Naive B cell (primary cell): Measurements from ENCODE around the gene FOXJ1. TPM values are rescaled to one million over a fixed set of nuclear protein-coding genes. Genes with fewer than 3 reads are reported as not detected.

Experiments
- ATAC-seq, 2 donors: fragments of 150-1000 bp; cut with Tn5 transposase; 2 replicates each; pipeline ENCODE4 v1.10.0; 2021; ENCODE audit warnings: low read depth in 2 of 2, mild to moderate bottlenecking in 2 of 2, moderate library complexity in 2 of 2
- DNase-seq: peaks from one replicate; pipeline ENCODE4 v3.0.0; 2022
- H3K27ac Mint-ChIP-seq, 6 donors: one replicate each; pipeline ENCODE4 v1.8.0; 2020 to 2022; ENCODE audit warnings: mild to moderate bottlenecking in 6 of 6, mixed read lengths in 6 of 6, moderate library complexity in 5 of 6, inconsistent platforms in 2 of 6
- H3K27me3 Mint-ChIP-seq, 3 donors: one replicate each; pipeline ENCODE4 v1.8.0; 2021 to 2022; ENCODE audit warnings: mixed read lengths in 3 of 3, mild to moderate bottlenecking in 1 of 3
- H3K36me3 Mint-ChIP-seq, 2 donors: one replicate each; pipeline ENCODE4 v1.8.0; 2020 to 2022; ENCODE audit warnings: mixed read lengths in 2 of 2, inconsistent platforms in 1 of 2, mild to moderate bottlenecking in 1 of 2
- H3K4me1 Mint-ChIP-seq, 3 donors: one replicate each; pipeline ENCODE4 v1.8.0; 2020 to 2022; ENCODE audit warnings: mixed read lengths in 3 of 3, inconsistent platforms in 1 of 3, mild to moderate bottlenecking in 1 of 3, moderate library complexity in 1 of 3
- H3K4me3 Mint-ChIP-seq, 8 donors: one replicate each; pipeline ENCODE4 v1.8.0; 2020 to 2022; ENCODE audit warnings: mild to moderate bottlenecking in 8 of 8, mixed read lengths in 8 of 8, moderate library complexity in 8 of 8, inconsistent platforms in 2 of 8
- H3K9me3 Mint-ChIP-seq, 7 donors: one replicate each; pipeline ENCODE4 v1.8.0; 2020 to 2022; ENCODE audit warnings: mixed read lengths in 7 of 7, mild to moderate bottlenecking in 5 of 7, inconsistent platforms in 2 of 7, moderate library complexity in 1 of 7
- polyA plus RNA-seq, 6 donors: library from polyadenylated mRNA; unstranded; fragments of 300-500 nt; fragmentation: Illumina TruSeq; gene quantifications; one replicate each; pipeline ENCODE4 v1.2.3, GENCODE V29; 2021; ENCODE audit warnings: low read depth in 6 of 6

FOXJ1 gene
- polyA plus RNA-seq, 6 donors from 2014 or later: not detected

- Mint-ChIP-seq H3K36me3 (no peaks in the 10 kb centered on the region), H3K4me1 (peaks cover 0 to 2% (median 0%) of the 10 kb centered on the region in 3 donors), H3K27ac (no peak overlapping the region), H3K9me3 (no peaks in the 10 kb centered on the region), H3K4me3 (no peak overlapping the region), H3K27me3 (peaks cover 0 to 22% (median 19%) of the 10 kb centered on the region in 3 donors)
- DNase-seq (no peak), ATAC-seq (no peak)
Observed at GRCh38 chr17:76154936-76155845, 14.1 kb upstream of the FOXJ1 start.

- no peak overlapping the region for H3K4me3 Mint-ChIP-seq
Observed at GRCh38 chr17:76154292-76154691, 13.2 kb upstream of the FOXJ1 start.

DNA sequence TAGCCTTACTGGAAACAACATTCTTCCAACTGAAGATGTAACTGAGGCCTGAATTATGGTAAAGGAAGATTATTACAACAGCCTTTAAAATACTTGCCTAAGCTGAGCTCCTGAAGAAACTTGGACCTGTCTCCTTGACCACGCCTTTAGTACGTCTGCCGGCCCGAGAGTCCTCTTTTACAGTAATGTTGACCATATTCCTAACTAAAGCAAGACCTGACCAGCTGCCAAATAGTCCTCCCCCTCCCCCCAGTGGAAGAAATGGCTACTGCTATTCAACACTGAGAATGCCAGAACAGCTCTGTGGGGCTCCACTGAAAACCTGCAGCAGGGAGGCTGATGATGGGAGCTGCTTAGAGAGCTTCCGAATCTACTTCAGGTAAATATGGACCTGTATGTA is 12.6 kb upstream of the FOXJ1 start:
- ATAC-seq: no peak
- no peak overlapping the region for H3K4me3 Mint-ChIP-seq
- no peak for DNase-seq
- H3K27ac Mint-ChIP-seq: no peak overlapping the region
- peaks cover 0 to 1% (median 0%) of the 10 kb centered on the region in 7 donors for H3K9me3 Mint-ChIP-seq
- no peaks in the 10 kb centered on the region for H3K36me3 Mint-ChIP-seq
- peaks cover 0 to 22% (median 19%) of the 10 kb centered on the region in 3 donors for H3K27me3 Mint-ChIP-seq
- peaks cover 0 to 5% (median 2%) of the 10 kb centered on the region in 3 donors for H3K4me1 Mint-ChIP-seq

More at GRCh38 chr17:76154292-76154691, 13.2 kb upstream of the FOXJ1 start:
- H3K27ac Mint-ChIP-seq: peak overlapping the region in 1 of 6 donors; percentile 64
- DNase-seq (no peak), ATAC-seq (no peak)
- H3K9me3 Mint-ChIP-seq: no peaks in the 10 kb centered on the region
- H3K27me3 Mint-ChIP-seq: peaks cover 0 to 22% (median 19%) of the 10 kb centered on the region in 3 donors
- no peaks in the 10 kb centered on the region for H3K36me3 Mint-ChIP-seq
- H3K4me1 Mint-ChIP-seq: peaks cover 0 to 2% (median 0%) of the 10 kb centered on the region in 3 donors

DNA sequence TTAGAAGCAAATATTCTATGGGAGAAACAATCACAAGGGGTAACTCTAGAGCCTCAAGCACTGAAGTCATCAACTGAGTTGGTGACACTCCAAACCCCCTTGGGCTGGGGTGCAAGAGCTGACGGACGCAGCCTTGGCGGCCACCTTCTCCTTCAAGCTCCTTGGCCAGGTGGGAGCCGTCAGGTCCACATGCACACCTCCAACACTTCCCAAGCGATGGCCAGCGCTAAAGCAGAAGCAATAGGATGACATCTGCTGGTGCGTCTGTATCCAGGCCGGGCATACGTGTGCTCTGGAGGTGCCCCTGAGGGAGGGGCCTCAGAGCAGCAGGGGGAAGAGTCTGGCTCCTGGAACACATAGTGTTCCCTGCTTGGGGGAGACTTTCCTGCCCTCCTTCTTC is 12.2 kb upstream of the FOXJ1 start:
- ATAC-seq (no peak), DNase-seq (no peak)
- H3K27ac Mint-ChIP-seq: no peak overlapping the region
- H3K36me3 Mint-ChIP-seq: no peaks in the 10 kb centered on the region
- peaks cover 0 to 5% (median 2%) of the 10 kb centered on the region in 3 donors for H3K4me1 Mint-ChIP-seq
- H3K9me3 Mint-ChIP-seq: peaks cover 0 to 1% (median 0%) of the 10 kb centered on the region in 7 donors
- H3K27me3 Mint-ChIP-seq: peaks cover 0 to 19% (median 18%) of the 10 kb centered on the region in 3 donors
- H3K4me3 Mint-ChIP-seq: no peak overlapping the region

- Mint-ChIP-seq H3K9me3 (peaks cover 0 to 1% (median 0%) of the 10 kb centered on the region in 7 donors), H3K36me3 (no peaks in the 10 kb centered on the region), H3K4me1 (peaks cover 0 to 5% (median 4%) of the 10 kb centered on the region in 3 donors), H3K4me3 (no peak overlapping the region), H3K27me3 (peaks cover 0 to 13% (median 12%) of the 10 kb centered on the region in 3 donors), H3K27ac (no peak overlapping the region)
- no peak for DNase-seq
- no peak for ATAC-seq
Observed at GRCh38 chr17:76152591-76152990, 11.5 kb upstream of the FOXJ1 start.

DNA sequence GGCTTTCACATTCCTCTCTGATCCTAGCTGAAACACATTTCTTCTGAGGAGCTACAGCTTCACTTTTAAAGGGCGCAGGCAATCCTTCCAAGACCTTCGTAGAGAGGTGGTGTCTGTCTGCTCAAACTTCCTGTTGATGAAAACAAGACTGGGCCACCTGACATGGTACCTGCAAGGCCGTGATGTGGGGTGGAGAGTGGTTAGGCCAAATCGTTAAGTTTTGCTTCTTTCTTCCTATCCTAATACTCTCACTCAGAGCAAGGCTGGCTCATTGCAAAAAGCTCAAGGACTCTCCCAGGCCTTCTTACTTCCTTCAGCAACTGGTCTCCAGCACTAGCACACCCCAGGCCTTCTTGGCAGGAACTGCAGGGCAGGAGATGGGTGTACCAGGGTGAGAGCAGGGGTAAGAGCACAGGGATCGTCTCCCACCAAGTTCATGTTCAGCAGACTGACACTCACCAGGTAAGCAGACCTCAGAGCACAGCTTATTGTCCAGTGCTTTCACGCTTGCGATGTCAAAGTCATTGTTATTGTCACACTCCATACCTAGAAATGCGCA is 10.9 kb upstream of the FOXJ1 start:
- Mint-ChIP-seq H3K36me3 (no peaks in the 10 kb centered on the region), H3K4me1 (peaks cover 0 to 11% (median 10%) of the 10 kb centered on the region in 3 donors), H3K27ac (peak overlapping the region in 2 of 6 donors; percentile 6 to 32), H3K9me3 (peaks cover 0 to 1% (median 0%) of the 10 kb centered on the region in 7 donors), H3K4me3 (no peak overlapping the region), H3K27me3 (peaks cover 0 to 7% (median 5%) of the 10 kb centered on the region in 3 donors)
- ATAC-seq: no peak
- no peak for DNase-seq

DNA sequence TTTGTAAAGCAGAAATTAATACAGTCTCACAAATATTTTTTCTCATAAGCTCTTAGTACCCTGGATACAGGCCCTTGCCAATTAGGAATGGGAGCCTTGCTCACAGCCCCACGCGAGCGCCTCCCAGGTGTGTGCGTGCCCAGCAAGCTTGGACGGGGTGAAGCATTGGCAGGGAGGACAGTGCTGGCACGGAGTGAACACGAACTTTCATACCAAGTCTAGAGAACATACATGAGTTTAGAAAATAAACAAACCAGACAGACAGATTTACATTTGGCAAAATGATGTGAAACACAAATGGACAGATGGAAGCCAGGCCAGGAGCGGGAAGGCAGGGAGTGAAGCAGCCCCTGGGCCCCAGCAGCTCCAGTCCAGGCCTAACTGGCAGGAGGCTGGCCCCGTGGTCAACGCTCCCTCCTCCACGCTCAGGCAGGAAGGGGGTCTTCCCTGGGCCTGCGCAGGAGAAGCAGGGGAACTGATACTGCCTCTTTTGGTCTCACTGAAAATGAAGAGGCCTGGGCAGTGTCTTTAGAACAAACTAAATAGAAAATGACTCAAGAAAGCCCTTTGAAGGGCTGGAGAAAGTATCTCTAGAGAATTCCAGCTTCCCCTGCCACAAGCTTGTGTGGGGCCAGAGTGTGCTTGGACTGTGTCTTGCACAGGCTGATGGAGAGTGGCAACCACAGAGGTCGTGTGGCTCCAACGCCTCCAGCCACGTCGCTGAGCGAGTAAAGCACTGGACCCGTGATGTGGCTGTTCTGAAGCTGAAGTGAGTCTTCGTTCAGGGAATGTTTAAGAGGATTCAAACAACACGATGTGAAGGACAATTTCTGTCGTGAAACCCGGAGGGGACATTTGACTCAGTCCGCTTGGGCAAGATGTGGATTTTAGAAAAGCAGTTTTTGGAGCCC is 9.9 kb upstream of the FOXJ1 start:
- H3K9me3 Mint-ChIP-seq: peaks cover 0 to 1% (median 0%) of the 10 kb centered on the region in 7 donors
- H3K36me3 Mint-ChIP-seq: no peaks in the 10 kb centered on the region

GRCh38 chr17:76149214-76149613 is 8.2 kb upstream of the FOXJ1 start:
- Mint-ChIP-seq H3K9me3 (peaks cover 0 to 1% (median 0%) of the 10 kb centered on the region in 7 donors), H3K27me3 (no peaks in the 10 kb centered on the region), H3K27ac (peak overlapping the region in 2 of 6 donors; percentile 57 to 59), H3K36me3 (no peaks in the 10 kb centered on the region), H3K4me1 (peaks cover 21 to 37% (median 36%) of the 10 kb centered on the region in 3 donors), H3K4me3 (no peak overlapping the region)
- ATAC-seq (no peak), DNase-seq (no peak)

More for the DNA sequence above, 9.9 kb upstream of the FOXJ1 start:
- H3K4me1 Mint-ChIP-seq: peaks cover 7 to 22% (median 20%) of the 10 kb centered on the region in 3 donors
- ATAC-seq (no peak), DNase-seq (no peak)
- H3K27me3 Mint-ChIP-seq: no peaks in the 10 kb centered on the region
- H3K4me3 Mint-ChIP-seq: no peak overlapping the region
- H3K27ac Mint-ChIP-seq: no peak overlapping the region

- DNase-seq (no peak), ATAC-seq (no peak)
- no peak overlapping the region for H3K4me3 Mint-ChIP-seq
- peaks cover 0 to 1% (median 0%) of the 10 kb centered on the region in 7 donors for H3K9me3 Mint-ChIP-seq
- H3K27ac Mint-ChIP-seq: peak overlapping the region in 1 of 6 donors; percentile 42
- H3K36me3 Mint-ChIP-seq: no peaks in the 10 kb centered on the region
- peaks cover 27 to 50% (median 42%) of the 10 kb centered on the region in 3 donors for H3K4me1 Mint-ChIP-seq
- no peaks in the 10 kb centered on the region for H3K27me3 Mint-ChIP-seq
Observed at GRCh38 chr17:76148015-76148326, 6.9 kb upstream of the FOXJ1 start.

GRCh38 chr17:76147211-76148014 is 6.4 kb upstream of the FOXJ1 start:
- ATAC-seq (no peak), DNase-seq (no peak)
- H3K27me3 Mint-ChIP-seq: no peaks in the 10 kb centered on the region
- H3K4me3 Mint-ChIP-seq: peak overlapping the region in 2 of 8 donors; percentile 30 to 70
- peak overlapping the region in 5 of 6 donors; percentile 39 to 95 (median 56) for H3K27ac Mint-ChIP-seq
- peaks cover 33 to 55% (median 48%) of the 10 kb centered on the region in 3 donors for H3K4me1 Mint-ChIP-seq
- no peaks in the 10 kb centered on the region for H3K36me3 Mint-ChIP-seq
- peaks cover 0 to 1% (median 0%) of the 10 kb centered on the region in 7 donors for H3K9me3 Mint-ChIP-seq

GRCh38 chr17:76146053-76146851 is 5.2 kb upstream of the FOXJ1 start:
- peaks cover 39 to 63% (median 60%) of the 10 kb centered on the region in 3 donors for H3K4me1 Mint-ChIP-seq
- H3K27me3 Mint-ChIP-seq: no peaks in the 10 kb centered on the region
- peaks cover 0 to 1% (median 0%) of the 10 kb centered on the region in 7 donors for H3K9me3 Mint-ChIP-seq
- DNase-seq (no peak), ATAC-seq (no peak)
- H3K27ac Mint-ChIP-seq: peak overlapping the region; percentile 1 to 96 (median 92)
- peak overlapping the region; percentile 65 to 93 (median 76) for H3K4me3 Mint-ChIP-seq
- H3K36me3 Mint-ChIP-seq: no peaks in the 10 kb centered on the region
